Measurements from ENCODE around the gene UBE2I.
"Not testable (repeated sequence)": the region's sequence is repeated elsewhere in the genome, so short reads cannot be mapped to it uniquely, and the experiment has no call there.

The UBE2I gene

GRCh38 chr16:1308977-1309885 lies at the start of gene UBE2I:
TSS of gene UBE2I (plus strand) at chr16:1309636. CDS start at chr16:1314031, 4,395 bp downstream.
- peak; percentile 96 to 97 (median 97) for DNase-seq (ENCODE audit: low read depth in 3 of 3)

- no peak for DNase-seq (ENCODE audit: low read depth in 3 of 3)
Observed at GRCh38 chr16:1259760-1260068, 49.7 kb upstream of the UBE2I start.

DNA sequence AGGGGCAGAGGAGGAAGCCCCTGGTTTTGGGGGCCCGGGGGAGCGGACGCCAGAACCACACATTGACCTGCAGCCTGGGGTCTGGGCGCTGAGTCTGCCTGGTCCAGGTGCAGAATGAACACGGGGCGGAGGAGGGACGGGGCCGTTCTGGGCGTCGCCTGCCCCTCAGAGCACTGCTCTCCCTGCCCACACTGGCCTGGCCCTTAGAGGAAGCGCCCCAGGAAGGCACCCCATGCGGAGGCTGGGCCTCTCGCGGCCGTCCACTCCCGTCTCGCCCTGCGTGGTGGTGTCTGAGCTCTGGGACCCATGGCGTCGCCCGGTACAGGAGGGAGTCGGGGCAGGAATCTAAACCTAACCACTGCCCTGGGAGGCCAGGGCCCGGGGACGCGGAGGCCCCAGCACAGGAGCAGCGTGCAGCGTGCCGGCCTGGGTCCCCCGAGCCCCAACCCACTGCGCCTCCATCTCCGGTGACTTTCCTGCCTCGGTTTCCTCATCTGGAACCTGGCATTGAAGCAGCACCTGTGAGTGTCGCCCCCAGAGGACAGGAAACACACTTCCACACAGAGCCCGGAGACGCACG lies 49.2 kb upstream of the UBE2I start:
- no peak for DNase-seq (ENCODE audit: low read depth in 3 of 3)

- no peak for DNase-seq (ENCODE audit: low read depth in 3 of 3)
Observed at GRCh38 chr16:1261131-1261892, 48.1 kb upstream of the UBE2I start.

DNA sequence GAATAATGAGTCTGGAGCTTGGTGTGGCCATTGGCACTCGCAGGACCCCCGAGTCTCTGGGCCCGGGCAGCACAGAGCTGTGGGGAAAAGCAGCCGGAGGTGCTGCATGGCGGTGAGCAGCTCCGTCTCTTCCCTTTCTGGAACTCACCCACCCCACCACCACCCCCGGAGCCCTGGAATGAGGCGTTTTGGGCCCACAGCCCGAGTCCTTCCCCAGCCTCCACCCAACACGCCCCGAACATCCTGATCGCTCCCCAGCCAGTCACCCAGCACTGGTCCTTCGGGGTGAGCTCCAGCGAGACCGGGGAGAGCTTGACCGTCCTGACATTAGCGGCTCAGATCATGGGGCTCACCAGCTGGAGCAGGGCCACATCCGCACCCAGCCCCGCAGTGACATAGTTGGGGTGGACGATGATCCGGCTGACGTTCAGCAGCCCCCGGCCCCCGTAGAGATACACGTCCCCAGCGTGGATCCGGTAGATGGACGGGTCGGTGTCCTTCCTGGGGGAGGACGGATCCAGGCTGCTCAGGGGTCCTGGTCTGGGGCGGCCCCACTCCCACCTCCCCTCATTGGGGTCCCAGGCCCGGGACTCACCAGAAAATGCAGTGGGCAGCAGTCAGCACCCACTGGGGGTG lies 47.1 kb upstream of the UBE2I start:
- no peak for DNase-seq (ENCODE audit: low read depth in 3 of 3)

DNA sequence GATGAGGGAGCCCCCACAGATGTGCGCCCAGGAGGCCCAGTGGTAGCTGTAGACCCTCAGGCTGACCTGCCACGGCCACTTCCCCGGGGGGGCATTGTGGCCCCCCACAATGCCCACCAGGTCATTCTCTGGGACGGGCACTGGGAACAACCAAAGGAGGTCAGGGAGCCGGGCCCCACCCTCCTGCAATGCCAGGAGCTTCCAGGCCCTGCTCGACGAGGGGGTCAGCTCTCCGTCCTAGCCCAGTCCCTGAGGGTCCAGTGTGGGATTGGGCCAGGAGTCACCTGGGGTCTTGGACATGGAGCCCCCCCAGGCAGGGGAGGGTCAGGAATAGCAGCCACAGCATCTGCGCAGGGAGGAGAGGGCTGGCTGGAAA lies 46.6 kb upstream of the UBE2I start:
- DNase-seq (ENCODE audit: low read depth in 3 of 3), result no peak

DNA sequence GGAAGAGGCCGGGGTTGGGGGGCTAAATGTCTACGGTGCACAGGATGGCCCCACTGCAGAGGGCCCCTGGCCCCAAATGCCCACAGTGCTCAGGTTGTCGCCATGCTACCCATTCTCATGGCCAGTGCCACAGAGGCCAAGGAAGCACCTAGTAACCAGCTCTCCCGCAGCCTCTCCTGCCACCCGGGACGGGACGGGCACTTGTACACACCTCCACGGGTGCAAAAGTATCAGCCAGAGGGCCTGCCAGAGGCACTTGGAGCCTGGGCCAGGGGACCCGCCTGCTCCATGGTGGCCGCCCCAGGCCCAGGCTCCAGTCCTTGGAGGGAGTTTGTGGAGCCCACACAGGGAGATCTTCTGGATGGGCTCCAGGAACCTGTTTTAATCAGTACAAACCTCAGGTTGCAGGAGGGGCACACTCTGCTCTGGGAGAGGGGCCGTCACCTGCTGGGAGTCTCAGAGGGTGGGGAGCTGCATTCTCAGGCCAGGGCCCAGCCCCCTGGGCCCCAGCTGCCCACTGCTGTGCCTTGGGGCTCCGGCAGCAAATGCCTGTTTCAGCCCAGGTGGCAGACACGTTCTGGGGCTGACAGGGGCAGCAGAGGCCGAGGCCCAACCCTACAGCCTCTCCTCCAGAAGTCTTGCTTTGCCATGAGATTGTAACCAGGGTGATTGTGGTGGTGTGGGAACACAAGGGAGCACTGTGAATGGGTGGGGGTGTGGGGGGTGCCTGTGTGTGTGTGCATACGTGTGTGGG lies 45.7 kb upstream of the UBE2I start:
- no peak for DNase-seq (ENCODE audit: low read depth in 3 of 3)

DNA sequence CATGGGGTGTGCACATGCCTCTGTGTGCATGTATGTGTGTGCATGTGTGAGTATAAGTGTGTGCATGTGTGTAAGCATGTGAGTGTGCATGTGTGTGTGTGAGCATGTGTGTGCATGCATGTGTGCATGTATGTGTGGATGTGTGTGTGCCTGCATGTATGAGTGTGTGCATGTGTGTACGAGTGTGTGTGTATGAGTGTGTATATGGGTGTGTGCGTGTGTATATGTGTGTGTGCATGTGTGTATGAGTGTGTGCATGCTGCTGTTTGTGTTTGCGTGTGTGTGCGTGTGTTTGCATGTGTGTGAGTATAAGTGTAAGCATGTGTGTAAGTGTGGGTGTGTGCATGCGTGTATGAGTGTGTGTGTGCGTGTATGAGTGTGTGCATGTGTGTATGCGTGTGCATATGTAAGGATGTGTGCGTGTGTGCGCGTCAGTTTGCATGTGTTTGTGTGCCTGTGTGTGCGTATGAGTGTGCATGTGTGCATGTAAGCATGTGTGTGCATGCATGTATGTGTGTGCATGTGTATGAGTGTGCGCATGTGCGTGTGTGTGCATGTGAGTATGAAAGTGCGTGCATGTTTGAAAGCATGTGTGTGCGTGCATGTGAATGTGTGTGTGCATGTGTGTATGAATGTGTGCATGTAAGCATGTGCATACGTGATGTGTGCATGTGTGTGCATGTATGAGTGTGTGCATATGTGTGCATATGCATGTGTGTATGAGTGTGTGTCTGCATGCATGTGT lies 44.9 kb upstream of the UBE2I start:
- DNase-seq (ENCODE audit: low read depth in 3 of 3), result no peak

GRCh38 chr16:1265090-1265630 lies 44.3 kb upstream of the UBE2I start:
- DNase-seq (ENCODE audit: low read depth in 3 of 3), result no peak

DNA sequence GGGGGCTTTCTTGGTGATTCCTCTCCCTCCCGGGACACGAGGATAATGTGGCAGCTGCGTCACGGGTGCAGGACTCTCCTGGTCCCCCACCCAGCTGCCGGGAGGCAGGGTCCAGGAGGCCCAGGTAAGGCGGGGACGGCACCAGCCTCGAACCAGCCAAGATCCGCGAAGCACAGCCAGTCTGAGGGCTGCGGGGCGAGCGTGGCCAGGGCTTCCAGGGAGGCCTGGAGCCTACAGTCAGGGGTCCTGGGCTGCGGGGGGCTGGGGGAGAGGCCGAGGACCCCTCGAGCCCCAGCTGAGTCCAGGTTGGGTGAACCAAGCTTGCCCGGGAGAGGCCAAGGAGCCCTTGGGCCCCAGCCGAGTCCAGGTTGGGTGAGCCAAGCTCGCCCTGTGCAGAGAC lies 43.6 kb upstream of the UBE2I start:
- DNase-seq (ENCODE audit: low read depth in 3 of 3), result no peak

DNA sequence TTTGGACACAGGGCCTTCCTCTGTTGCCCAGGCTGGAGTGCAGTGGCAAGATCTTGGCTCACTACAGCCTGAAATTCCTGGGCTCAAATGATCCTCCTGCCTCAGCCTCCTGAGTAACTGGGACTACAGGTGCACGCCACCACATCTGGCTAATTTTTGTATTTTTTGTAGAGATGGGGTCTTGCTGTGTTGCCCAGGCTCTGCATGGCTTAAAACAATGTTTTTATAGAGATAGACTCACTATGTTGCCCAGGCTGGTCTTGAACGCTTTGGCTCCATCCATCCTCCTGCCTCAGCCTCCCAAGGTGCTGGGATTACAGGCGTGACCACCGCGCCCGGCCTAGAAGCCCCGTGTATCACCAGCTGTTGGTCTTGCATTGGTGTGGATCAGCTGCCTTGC lies 40.0 kb upstream of the UBE2I start:
- DNase-seq (ENCODE audit: low read depth in 3 of 3), result not testable (repeated sequence)

DNA sequence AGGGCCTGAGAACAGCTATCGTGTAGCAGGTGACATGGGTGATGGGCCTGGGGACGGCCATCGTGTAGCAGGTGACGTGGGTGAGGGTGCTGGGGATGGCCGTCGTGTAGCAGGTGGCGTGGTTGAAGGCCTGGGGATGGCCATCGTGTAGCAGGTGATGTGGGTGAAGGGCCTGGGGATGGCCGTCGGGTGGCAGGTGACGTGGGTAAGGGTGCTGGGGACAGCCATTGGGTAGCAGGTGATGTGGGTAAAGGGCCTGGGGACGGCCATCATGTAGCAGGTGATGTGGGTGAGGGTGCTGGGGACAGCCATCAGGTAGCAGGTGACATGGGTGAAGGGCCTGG lies 38.1 kb upstream of the UBE2I start:
- no peak for DNase-seq (ENCODE audit: low read depth in 3 of 3)

DNA sequence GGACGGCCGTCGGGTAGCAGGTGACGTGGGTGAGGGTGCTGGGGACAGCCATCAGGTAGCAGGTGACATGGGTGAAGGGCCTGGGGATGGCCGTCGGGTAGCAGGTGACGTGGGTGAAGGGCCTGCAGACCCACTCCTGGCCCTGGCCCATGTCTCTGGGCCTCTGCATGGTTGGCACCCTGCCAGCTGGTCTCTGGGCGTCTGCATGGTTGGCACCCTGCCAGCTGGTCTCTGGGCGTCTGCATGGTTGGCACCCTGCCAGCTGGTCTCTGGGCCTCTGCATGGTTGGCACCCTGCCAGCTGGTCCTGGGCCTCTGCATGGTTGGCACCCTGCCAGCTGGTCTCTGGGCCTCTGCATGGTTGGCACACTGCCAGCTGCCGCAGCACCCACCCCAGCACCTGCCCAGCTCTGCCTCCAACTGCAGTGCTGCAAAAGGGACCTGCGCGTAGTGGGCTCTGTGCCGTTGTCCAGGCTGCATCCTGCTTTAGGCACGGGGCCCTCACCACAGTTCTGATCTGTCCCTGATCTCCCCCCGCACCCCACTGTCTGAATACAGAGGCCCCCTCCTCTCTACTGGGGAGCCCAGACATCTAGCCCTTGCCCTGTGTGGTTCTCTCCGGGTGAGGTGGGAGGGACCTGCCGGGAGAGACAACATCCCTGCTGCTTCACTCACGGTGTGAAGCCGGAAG lies 37.6 kb upstream of the UBE2I start:
- not testable (repeated sequence) for DNase-seq (ENCODE audit: low read depth in 3 of 3)

DNA sequence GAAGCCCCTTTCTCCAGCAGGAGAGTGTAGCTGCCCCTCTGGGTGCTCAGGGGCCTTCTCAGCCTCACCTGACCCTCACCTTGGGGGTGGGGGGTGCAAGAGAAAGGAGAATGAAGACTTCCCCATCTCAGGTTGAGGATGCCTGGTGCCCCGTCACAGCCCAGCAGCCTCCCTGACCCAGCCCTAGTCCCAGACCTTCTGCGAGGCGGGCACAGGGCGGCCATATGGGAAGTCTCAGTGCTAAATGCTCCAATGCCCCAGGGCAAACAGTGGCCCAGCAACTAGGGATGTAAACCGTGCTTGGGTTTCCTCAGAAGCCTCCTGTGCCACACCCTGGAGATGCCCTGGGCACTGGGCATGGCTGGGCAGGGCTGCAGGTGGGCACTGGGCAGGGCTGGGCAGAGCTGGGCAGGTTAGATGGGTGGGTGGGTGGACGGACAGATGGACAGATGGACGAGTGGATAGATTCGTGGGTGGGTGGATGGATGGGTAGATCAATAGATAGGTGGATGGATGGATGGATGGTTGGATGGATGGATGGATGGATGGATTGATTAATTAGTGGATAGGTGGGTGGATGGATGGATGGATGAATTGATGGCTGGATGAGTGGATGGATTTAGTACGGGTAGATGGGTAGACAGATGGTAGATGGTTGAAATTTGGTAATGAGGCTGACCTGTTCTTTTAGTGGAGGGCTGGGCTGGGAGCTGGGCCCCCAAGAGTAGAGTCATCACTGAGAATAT lies 36.8 kb upstream of the UBE2I start:
- DNase-seq (ENCODE audit: low read depth in 3 of 3), result no peak

DNA sequence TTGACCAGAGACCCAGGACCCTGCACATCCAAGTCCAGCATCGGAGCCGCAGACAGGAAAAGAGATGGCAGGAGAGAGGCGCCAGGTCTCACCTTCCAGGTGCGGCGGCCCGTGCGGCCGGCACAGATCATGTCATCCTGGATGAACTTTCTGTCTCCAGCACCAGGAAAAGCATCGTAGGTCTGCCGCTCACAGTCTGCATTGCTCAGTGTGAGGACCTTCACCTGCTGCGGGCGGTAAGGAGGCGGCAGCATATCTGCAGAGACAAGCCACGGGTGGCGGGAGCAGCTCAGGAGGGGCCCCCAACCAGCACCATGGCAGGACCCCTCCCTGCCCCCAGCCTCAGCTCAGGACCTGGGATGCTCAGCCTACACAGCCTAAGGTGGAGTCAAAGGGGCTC lies 35.6 kb upstream of the UBE2I start:
- no peak for DNase-seq (ENCODE audit: low read depth in 3 of 3)

GRCh38 chr16:1274767-1275166 lies 34.7 kb upstream of the UBE2I start:
- DNase-seq (ENCODE audit: low read depth in 3 of 3), result no peak

GRCh38 chr16:1275791-1276579 lies 33.5 kb upstream of the UBE2I start:
- DNase-seq (ENCODE audit: low read depth in 3 of 3), result no peak

- no peak for DNase-seq (ENCODE audit: low read depth in 3 of 3)
Observed at GRCh38 chr16:1276580-1276878, 32.9 kb upstream of the UBE2I start.

- no peak for DNase-seq (ENCODE audit: low read depth in 3 of 3)
Observed at GRCh38 chr16:1277151-1277598, 32.3 kb upstream of the UBE2I start.
